ENCODE measurements around the gene IL23A. TPM values are rescaled to one million over a fixed set of nuclear protein-coding genes. Genes with fewer than 3 reads are reported as not detected.
"Not testable (repeated sequence)": the region's sequence is repeated elsewhere in the genome, so short reads cannot be mapped to it uniquely, and the experiment has no call there.

The IL23A gene
- total RNA-seq, 1 donor = not detected

DNA sequence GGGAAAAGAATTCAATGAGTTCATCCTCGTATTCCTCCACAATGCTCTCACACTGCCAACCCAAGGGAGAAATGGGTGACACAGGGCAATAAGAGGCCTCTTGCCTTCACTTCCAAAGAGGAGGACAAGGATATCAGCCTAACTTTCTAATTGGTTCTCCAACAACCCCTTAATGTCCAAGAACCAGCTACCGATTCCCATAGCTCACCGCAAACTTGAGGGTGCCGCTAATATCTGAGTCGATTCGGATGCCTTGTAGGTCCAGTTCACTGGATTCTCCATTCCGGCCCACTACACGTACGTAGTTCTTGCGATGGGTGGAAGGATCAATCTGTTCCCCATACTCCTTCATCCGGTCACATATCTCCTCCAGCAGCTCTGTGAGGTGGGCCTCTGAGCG is 27.7 kb upstream of the IL23A start:
- no peak for DNase-seq (ENCODE audit: low read depth)
- TF ChIP-seq, protein P1, sequence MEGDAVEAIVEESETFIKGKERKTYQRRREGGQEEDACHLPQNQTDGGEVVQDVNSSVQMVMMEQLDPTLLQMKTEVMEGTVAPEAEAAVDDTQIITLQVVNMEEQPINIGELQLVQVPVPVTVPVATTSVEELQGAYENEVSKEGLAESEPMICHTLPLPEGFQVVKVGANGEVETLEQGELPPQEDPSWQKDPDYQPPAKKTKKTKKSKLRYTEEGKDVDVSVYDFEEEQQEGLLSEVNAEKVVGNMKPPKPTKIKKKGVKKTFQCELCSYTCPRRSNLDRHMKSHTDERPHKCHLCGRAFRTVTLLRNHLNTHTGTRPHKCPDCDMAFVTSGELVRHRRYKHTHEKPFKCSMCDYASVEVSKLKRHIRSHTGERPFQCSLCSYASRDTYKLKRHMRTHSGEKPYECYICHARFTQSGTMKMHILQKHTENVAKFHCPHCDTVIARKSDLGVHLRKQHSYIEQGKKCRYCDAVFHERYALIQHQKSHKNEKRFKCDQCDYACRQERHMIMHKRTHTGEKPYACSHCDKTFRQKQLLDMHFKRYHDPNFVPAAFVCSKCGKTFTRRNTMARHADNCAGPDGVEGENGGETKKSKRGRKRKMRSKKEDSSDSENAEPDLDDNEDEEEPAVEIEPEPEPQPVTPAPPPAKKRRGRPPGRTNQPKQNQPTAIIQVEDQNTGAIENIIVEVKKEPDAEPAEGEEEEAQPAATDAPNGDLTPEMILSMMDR (IDR thresholded peaks at IDR 0.05; ENCODE audit: insufficient read depth, low read depth, low read length) = no peak

GRCh38 chr12:56315249-56315621 is 23.4 kb upstream of the IL23A start:
- TF ChIP-seq, protein P1 (IDR thresholded peaks at IDR 0.05; ENCODE audit: insufficient read depth, low read depth, low read length) = no peak
- peak overlapping the region; percentile 84 for H3K4me3 ChIP-seq (ENCODE audit: low read depth, low read length)
- DNase-seq (ENCODE audit: low read depth) = no peak

More for the DNA sequence above, 27.7 kb upstream of the IL23A start:
- H3K4me3 ChIP-seq (ENCODE audit: low read depth, low read length) = no peak overlapping the region

DNA sequence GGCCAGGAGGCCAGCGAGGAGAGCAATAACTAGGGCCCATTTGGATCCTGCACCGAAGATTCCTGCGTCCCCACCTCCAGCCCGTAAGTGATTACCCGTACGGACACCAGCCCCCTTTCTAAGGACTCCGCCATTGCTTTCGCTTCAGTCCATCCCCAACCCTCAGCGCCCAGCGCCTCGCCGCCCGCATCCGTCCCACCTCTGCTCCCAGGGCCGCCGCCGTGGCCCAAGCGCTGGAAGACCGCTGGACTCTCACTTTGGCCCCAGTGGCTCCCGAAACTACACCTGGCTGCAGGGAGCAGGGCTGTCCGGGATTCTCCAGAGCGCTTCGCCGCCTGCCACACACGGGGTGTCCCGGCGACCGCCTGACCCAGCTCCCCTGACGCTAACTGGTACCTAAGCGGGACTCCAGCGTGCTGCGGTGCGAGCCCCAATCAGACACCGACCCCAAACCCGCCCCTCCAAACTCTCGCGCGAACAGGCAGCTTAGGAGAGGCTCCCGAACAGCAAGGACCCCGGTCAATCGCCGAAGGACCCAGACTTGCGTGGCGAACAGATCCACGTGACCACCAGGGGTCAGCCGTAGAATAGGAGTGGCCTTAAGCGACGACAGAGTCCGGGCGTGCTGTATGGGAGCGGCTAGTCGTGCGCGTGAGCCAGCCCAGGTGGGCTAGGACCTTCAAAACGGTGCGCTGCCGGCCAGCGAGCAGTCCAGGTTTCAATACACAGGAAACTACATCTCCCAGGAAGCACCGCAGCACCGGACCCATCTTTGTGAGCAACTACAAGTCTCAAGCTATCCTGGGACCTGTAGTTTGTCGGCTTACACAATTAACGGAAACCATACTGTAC is 22.8 kb upstream of the IL23A start, which contains the start of gene CNPY2:
Gene CNPY2, minus strand, starts transcription at position 367 of the 852 bp plus-strand sequence. CDS start 771 bp downstream, outside the sequence.
- peak; percentile 98 for DNase-seq (ENCODE audit: low read depth)
- peak within 1 kb of the TSS; percentile 84 for H3K4me3 ChIP-seq (ENCODE audit: low read depth, low read length)
- TF ChIP-seq, protein P1 (IDR thresholded peaks at IDR 0.05; ENCODE audit: insufficient read depth, low read depth, low read length) = no peak

- H3K4me3 ChIP-seq (ENCODE audit: low read depth, low read length) = no peak overlapping the region
- DNase-seq (ENCODE audit: low read depth) = no peak
- TF ChIP-seq, protein P1 (IDR thresholded peaks at IDR 0.05; ENCODE audit: insufficient read depth, low read depth, low read length) = no peak
These were observed 21.0 kb upstream of the IL23A start for GRCh38 chr12:56317675-56318074.

DNA sequence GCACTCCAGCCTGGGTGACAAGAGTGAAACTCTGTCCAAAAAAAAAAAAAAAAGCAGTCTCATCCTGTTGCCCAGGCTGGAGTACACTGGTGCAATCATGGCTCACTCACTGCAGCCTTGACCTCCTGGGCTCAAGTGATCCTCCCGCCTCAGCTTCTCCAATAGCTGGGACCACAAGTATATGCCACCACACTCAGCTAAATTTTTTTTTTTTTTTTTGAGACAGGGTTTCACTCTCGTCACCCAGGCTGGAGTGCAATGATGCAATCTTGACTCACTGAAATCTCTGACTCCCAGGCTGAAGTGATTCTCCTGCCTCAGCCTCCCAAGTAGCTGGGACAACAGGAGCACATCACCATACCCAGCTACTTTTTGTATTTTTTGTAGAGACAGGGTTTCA is 17.7 kb upstream of the IL23A start:
- H3K4me3 ChIP-seq (ENCODE audit: low read depth, low read length) = no peak overlapping the region
- TF ChIP-seq, protein P1 (IDR thresholded peaks at IDR 0.05; ENCODE audit: insufficient read depth, low read depth, low read length) = no peak
- DNase-seq (ENCODE audit: low read depth) = no peak

DNA sequence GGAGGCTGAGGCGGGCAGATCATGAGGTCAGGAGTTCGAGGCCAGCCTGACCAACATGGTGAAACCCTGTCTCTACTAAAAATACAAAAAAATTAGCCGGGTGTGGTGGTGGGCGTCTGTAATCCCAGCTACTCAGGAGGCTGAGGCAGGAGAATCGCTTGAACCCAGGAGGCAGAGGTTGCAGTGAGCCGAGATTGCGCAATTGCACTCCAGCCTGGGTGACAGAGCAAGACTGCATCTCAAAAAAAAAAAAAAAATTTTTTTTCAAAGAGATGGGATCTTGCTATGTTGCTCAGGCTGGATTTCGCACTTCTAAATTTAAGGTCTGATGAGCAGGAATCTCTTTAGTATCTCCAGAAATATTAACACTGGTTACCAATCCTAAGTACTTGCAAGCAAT is 17.1 kb upstream of the IL23A start:
- H3K4me3 ChIP-seq (ENCODE audit: low read depth, low read length); DNase-seq (ENCODE audit: low read depth): not testable (repeated sequence)

- TF ChIP-seq, protein P1 (IDR thresholded peaks at IDR 0.05; ENCODE audit: insufficient read depth, low read depth, low read length) = no peak
- DNase-seq (ENCODE audit: low read depth) = no peak
- H3K4me3 ChIP-seq (ENCODE audit: low read depth, low read length) = no peak overlapping the region
These were observed 14.5 kb upstream of the IL23A start for GRCh38 chr12:56324206-56324605.
